Pons (tissue), 1 donor: ENCODE measurements around the gene MFAP2.
"Not testable (repeated sequence)": the region's sequence is repeated elsewhere in the genome, so short reads cannot be mapped to it uniquely, and the experiment has no call there.

Experiments used
- DNase-seq: peaks from one replicate; pipeline ENCODE4 v3.0.0-alpha.2; 2016; ENCODE audit warnings: low spot score

The MFAP2 gene

GRCh38 chr1:16961297-16962133 lies 18.9 kb downstream of the MFAP2 start:
- DNase-seq, result no peak

- DNase-seq, result no peak
Observed at GRCh38 chr1:16960560-16961296, 19.7 kb downstream of the MFAP2 start.

DNA sequence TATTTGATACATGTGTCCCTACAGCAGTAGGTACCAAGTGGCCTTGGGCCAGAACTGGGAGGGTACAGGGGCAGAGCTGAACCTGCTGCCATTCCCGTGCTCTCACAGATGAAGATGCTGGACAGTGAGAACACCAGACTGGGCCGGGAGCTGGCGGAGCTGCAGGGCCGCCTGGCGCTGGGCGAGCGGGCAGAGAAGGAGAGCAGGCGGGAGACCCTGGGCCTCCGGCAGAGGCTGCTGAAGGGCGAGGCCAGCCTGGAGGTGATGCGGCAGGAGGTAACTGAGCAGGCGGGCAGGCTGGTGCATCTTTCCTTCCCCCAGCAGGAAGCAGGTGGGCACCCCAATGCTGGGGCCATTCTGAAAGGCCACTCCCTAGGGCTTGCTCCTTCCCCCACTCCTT lies 21.9 kb downstream of the MFAP2 start:
- no peak for DNase-seq

GRCh38 chr1:16957731-16958130 lies 22.7 kb downstream of the MFAP2 start:
- DNase-seq, result no peak

GRCh38 chr1:16956775-16957174 lies 23.6 kb downstream of the MFAP2 start:
- DNase-seq, result no peak

DNA sequence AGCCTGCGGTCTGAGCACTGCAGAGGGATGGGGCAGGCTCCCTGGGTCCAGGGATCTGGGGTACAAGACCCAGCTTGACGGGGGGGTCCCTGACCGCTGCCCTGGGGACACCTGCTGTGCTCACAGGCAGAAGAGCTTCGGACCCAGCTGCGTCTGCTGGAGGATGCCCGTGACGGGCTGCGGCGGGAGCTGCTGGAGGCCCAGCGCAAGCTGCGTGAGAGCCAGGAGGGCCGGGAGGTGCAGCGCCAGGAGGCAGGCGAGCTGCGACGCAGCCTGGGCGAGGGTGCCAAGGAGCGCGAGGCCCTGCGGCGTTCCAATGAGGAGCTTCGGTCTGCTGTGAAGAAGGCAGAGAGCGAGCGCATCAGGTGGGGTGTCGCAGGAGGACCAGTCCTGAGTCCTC lies 25.2 kb downstream of the MFAP2 start:
- DNase-seq, result no peak

DNA sequence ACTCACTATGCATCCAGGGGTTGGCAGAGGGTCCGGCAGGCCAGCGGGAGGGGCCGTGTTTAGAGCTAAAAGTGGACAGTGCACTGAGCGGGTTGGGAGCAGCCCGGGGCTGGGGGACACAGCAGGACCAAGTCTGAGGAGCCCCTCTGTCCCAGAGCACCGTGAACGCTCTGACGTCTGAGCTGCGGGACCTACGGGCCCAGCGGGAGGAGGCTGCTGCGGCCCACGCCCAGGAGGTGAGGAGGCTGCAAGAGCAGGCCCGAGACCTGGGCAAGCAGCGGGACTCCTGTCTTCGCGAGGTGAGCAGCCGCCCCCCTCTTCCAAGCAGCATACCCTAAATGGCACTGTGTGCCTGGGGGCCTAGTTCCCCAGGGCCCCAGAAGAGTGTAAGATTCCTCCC lies 25.8 kb downstream of the MFAP2 start:
- DNase-seq, result no peak

GRCh38 chr1:16952376-16952775 lies 28.0 kb downstream of the MFAP2 start:
- not testable (repeated sequence) for DNase-seq

DNA sequence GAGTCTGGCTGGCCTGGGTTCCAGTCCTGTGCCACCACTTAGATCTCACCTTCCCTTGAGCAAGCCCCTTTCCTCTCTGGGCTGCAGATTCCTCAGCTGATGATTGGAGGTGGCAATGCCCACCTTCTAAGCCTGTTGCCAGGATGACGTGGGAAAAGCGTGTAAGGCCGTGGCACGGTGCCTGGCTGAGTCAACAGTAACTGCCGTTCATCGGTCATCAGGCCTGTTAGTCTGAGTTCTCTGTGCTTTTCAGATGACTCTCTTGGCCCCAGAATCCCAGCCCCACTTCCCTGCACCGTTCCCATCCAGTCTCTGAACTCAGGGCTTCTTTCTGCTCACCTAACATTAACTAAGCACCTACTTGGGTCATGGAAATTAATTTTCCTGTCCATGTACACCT lies 31.4 kb downstream of the MFAP2 start:
- not testable (repeated sequence) for DNase-seq

- DNase-seq, result not testable (repeated sequence)
Observed at GRCh38 chr1:16948282-16948891, 32.0 kb downstream of the MFAP2 start.

DNA sequence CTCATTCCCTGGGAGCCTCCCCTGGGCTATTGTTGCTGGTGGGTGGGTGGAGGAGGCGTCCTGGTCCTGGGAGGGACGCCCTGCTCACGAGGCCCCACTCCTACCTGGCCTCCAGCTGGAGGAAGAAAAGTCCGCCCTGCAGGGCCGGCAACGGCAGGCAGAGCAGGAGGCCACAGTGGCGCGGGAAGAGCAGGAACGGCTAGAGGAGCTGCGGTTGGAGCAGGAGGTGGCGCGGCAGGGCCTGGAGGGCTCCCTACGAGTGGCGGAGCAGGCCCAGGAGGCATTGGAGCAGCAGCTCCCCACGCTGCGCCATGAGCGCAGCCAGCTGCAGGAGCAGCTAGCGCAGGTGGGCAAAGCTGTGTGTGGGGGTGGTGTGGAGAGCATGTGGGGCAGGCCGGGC lies 33.8 kb downstream of the MFAP2 start:
- no peak for DNase-seq

DNA sequence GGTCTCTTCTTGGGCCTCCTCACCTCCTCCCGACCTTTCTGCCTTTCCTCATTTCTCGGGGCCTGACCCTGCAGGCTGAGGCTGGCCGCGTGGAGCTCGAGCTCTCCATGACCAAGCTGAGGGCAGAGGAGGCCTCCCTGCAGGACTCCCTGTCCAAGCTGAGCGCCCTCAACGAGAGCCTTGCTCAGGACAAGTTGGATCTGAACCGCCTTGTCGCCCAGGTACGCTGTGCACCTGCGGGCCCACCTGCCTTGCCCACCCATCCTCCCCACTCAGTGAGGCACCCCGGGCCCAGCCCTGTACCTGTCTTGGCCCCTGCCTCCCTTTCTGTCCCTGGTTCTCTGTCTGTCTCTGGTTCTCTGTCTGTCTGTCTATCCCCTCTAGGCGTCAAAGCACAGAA lies 34.2 kb downstream of the MFAP2 start:
- not testable (repeated sequence) for DNase-seq

DNA sequence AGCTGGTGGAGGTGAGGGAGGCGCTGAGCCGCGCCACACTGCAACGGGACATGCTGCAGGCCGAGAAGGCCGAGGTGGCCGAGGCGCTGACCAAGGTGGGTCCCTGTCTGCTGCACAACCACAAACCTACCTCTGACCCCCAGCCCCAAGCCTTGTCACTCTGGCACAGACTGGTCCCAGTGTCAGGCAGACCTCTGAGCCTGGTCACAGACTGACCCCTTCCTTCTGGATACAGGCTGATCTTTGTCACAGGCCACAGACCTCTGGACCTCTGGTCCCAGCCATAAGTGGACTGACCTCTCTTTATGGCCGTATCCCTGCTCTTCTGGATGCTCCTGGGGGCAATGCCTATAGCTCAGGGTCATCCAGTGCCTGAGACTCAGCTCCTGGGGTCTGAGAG lies 34.9 kb downstream of the MFAP2 start:
- not testable (repeated sequence) for DNase-seq

DNA sequence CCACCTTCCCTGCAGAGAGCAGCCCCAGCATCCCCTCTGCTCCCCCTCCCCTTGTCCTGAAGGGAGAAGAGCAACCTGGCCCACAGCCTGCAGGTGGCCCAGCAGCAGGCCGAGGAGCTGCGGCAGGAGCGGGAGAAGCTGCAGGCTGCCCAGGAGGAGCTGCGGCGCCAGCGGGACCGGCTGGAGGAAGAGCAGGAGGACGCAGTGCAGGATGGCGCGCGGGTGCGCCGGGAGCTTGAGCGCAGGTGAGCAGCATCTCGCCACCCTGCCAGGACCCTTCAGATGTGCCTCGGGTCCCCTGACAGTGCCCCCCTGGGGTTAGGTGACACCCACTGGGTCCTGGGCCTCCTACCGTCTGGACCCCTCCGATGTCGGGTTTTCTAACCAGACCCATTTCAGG lies 36.4 kb downstream of the MFAP2 start:
- DNase-seq, result no peak

- DNase-seq, result not testable (repeated sequence)
Observed at GRCh38 chr1:16939386-16940180, 40.8 kb downstream of the MFAP2 start.

- no peak for DNase-seq
Observed at GRCh38 chr1:16938351-16939321, 41.8 kb downstream of the MFAP2 start.

- DNase-seq, result not testable (repeated sequence)
Observed at GRCh38 chr1:16936580-16936979, 43.8 kb downstream of the MFAP2 start.

GRCh38 chr1:16933945-16934344 lies 46.5 kb downstream of the MFAP2 start:
- DNase-seq, result not testable (repeated sequence)

- not testable (repeated sequence) for DNase-seq
Observed at GRCh38 chr1:16931206-16931934, 49.0 kb downstream of the MFAP2 start.
